GM12878 (cell line): ENCODE data around the gene PRPS2. TPM values are rescaled to one million over a fixed set of nuclear protein-coding genes. Genes with fewer than 3 reads are reported as not detected.

ENCODE experiments used
- BCLAF1 ChIP-seq: fragments of 450-650 bp; IDR thresholded peaks from 2 replicates; pipeline ENCODE4 v1.6.1; 2017; ENCODE audit warnings: antibody characterized with exemption, mild to moderate bottlenecking, moderate library complexity
- CEBPZ ChIP-seq: fragments of 150-350 bp; IDR thresholded peaks from 2 replicates; pipeline ENCODE4 v1.6.1; 2016; ENCODE audit warnings: low read depth, low read length
- CHD2 ChIP-seq: IDR thresholded peaks from 2 replicates; pipeline ENCODE4 v1.6.1; 2011; ENCODE audit warnings: low read depth, low read length, improper control_type of control experiment, borderline replicate concordance
- CHD4 ChIP-seq: fragments of 200-600 bp; sonication (generic); IDR thresholded peaks from 2 replicates; pipeline ENCODE4 v1.6.1; 2016; ENCODE audit warnings: mild to moderate bottlenecking
- EZH2 ChIP-seq: IDR thresholded peaks from 2 replicates; pipeline ENCODE4 v1.6.1; 2012; ENCODE audit warnings: low read depth, mild to moderate bottlenecking, control low read depth, inconsistent platforms, low read length, borderline replicate concordance; ENCODE audit not compliant: control insufficient read depth
- FOS ChIP-seq: IDR thresholded peaks from 3 replicates; pipeline ENCODE4 v1.6.1; 2011; ENCODE audit warnings: borderline replicate concordance; ENCODE audit not compliant: insufficient read length; ENCODE audit errors: extremely low read depth
- JUND ChIP-seq: IDR thresholded peaks from 2 replicates; pipeline ENCODE4 v1.6.1; 2012; ENCODE audit warnings: low read depth, mild to moderate bottlenecking, low read length, improper control_type of control experiment, moderate library complexity
- LARP7 ChIP-seq: fragments of 450-650 bp; IDR thresholded peaks from 2 replicates; pipeline ENCODE4 v1.6.1; 2017; ENCODE audit warnings: mild to moderate bottlenecking
- MEF2B ChIP-seq: fragments of 450-650 bp; IDR thresholded peaks from 2 replicates; pipeline ENCODE4 v1.6.1; 2018; ENCODE audit warnings: mild to moderate bottlenecking, moderate library complexity; ENCODE audit not compliant: partially characterized antibody, poor library complexity, severe bottlenecking
- NBN ChIP-seq: fragments of 450-650 bp; IDR thresholded peaks from 2 replicates; pipeline ENCODE4 v1.6.1; 2016
- NRF1 ChIP-seq: conservative IDR thresholded peaks from 2 replicates; pipeline ENCODE4 v1.6.1; 2011; ENCODE audit warnings: mild to moderate bottlenecking, low read depth, low read length, improper control_type of control experiment
- POU2F2 ChIP-seq: IDR thresholded peaks from 3 replicates; pipeline ENCODE4 v1.6.1; 2011; ENCODE audit warnings: low read depth, mild to moderate bottlenecking, low read length, borderline replicate concordance
- RBBP5 ChIP-seq: fragments of 200-600 bp; sonication (generic); conservative IDR thresholded peaks from 2 replicates; pipeline ENCODE4 v1.6.1; 2016
- SIX5 ChIP-seq: IDR thresholded peaks from 2 replicates; pipeline ENCODE4 v1.6.1; 2011; ENCODE audit warnings: mild to moderate bottlenecking, low read depth, low read length, moderate library complexity; ENCODE audit not compliant: severe bottlenecking
- SMARCA5 ChIP-seq: fragments of 450-650 bp; IDR thresholded peaks from 2 replicates; pipeline ENCODE4 v1.6.1; 2017; ENCODE audit warnings: mild to moderate bottlenecking
- SP1 ChIP-seq: IDR thresholded peaks from one replicate; pipeline ENCODE4 v1.6.1; 2011; ENCODE audit warnings: low read depth, low read length
- SPI1 ChIP-seq: IDR thresholded peaks from 2 replicates; pipeline ENCODE4 v1.6.1; 2011; ENCODE audit warnings: low read depth, mild to moderate bottlenecking, low read length, moderate library complexity, borderline replicate concordance; ENCODE audit not compliant: insufficient read depth
- STAT3 ChIP-seq: IDR thresholded peaks from 2 replicates; pipeline ENCODE4 v1.6.1; 2011; ENCODE audit warnings: low read depth, low read length, improper control_type of control experiment
- SUZ12 ChIP-seq: fragments of 200-600 bp; sonication (generic); IDR thresholded peaks from one replicate; pipeline ENCODE4 v1.6.1; 2018; ENCODE audit warnings: antibody characterized with exemption, mild to moderate bottlenecking; ENCODE audit not compliant: unreplicated experiment
- USF2 ChIP-seq: IDR thresholded peaks from 2 replicates; pipeline ENCODE4 v1.6.1; 2011; ENCODE audit warnings: low read depth, low read length, improper control_type of control experiment, borderline replicate concordance
- WRNIP1 ChIP-seq: IDR thresholded peaks from 2 replicates; pipeline ENCODE4 v1.6.1; 2011; ENCODE audit warnings: low read depth, low read length, improper control_type of control experiment, borderline replicate concordance
- ZNF24 ChIP-seq: fragments of 450-650 bp; IDR thresholded peaks from 2 replicates; pipeline ENCODE4 v1.6.1; 2017; ENCODE audit warnings: antibody characterized with exemption, mild to moderate bottlenecking
- polyA plus RNA-seq, 11 experiments: library from polyadenylated mRNA; depleted of rRNA in 4 of 11; unstranded in 6 of 11; stranded (reverse) in 5 of 11; fragments of >200 nt; fragmentation: Nextera tagmentation in 4 of 11; fragmentation: Illumina TruSeq in 1 of 11; extraction: Ambion mirVana in 4 of 11; extraction: Trizol in 1 of 11; gene quantifications; 1 replicate in 1 of 11; 2 replicates in 10 of 11; pipeline versions ENCODE4 v1.2.1 to v1.2.3, GENCODE V29; 2011 to 2016; ENCODE audit warnings: inconsistent platforms in 2 of 11, missing spikeins in 2 of 11, low read depth in 1 of 11
- total RNA-seq, 4 experiments: library from RNA; depleted of rRNA in 3 of 4; stranded (reverse); fragments of >200 nt in 3 of 4; fragmentation: Illumina TruSeq in 1 of 4; extraction: Trizol in 1 of 4; gene quantifications; 2 replicates each; pipeline versions ENCODE4 v1.2.1 to v1.2.3, GENCODE V29; 2013 to 2021

The PRPS2 gene
- total and polyA plus RNA-seq, 10 of the 15 experiments (the other 5 are each of a cell fraction or from before 2014, with no cell fraction given) = 44.1 to 102 (median 58.2) TPM

- TF ChIP-seq EZH2 = no peak
- no peak for TF ChIP-seq RBBP5
- no peak for TF ChIP-seq STAT3
- TF ChIP-seq USF2 = no peak
- no peak for TF ChIP-seq CHD2
- TF ChIP-seq JUND = no peak
- TF ChIP-seq CHD4 = no peak
- peak; percentile 96 for TF ChIP-seq SMARCA5
- TF ChIP-seq ZNF24 = no peak
- no peak for TF ChIP-seq SP1
- TF ChIP-seq CEBPZ = no peak
- TF ChIP-seq SPI1 = peak; percentile 12; the same call in 1 of the 2 replicates
- no peak for TF ChIP-seq WRNIP1
- TF ChIP-seq NRF1 = no peak
- TF ChIP-seq BCLAF1 = no peak
- no peak for TF ChIP-seq SIX5
- peak; percentile 35; the same call in 1 of the 3 replicates for TF ChIP-seq POU2F2
- TF ChIP-seq SUZ12 = no peak
- TF ChIP-seq FOS = no peak
- no peak for TF ChIP-seq MEF2B
- no peak for TF ChIP-seq LARP7
- TF ChIP-seq NBN = no peak
Observed at GRCh38 chrX:12771445-12772069, 19.7 kb upstream of the PRPS2 start (continued).
